Gastroesophageal sphincter (tissue), 4 donors: Measurements from ENCODE around the gene CACNA1C. TPM values are rescaled to one million over a fixed set of nuclear protein-coding genes. Genes with fewer than 3 reads are reported as not detected.
A peak's percentile ranks its signal among the peaks of the same experiment; 100 is the strongest.

ENCODE experiments used
- ATAC-seq: fragments of 150-250 bp; one replicate; pipeline ENCODE4 v1.9.1; 2016; ENCODE audit warnings: mild to moderate bottlenecking, moderate library complexity
- H3K27ac ChIP-seq, 4 donors: fragments of 200-600 bp; sonication (generic) in 3 of 4; 1 replicate in 3 of 4; 2 replicates in 1 of 4; pipeline ENCODE4 v1.5.1; 2016 to 2019
- H3K27me3 ChIP-seq: fragments of 200-600 bp; sonication (generic); one replicate; pipeline ENCODE4 v1.5.1; 2019
- H3K36me3 ChIP-seq, 2 donors: fragments of 200-600 bp; sonication (generic); one replicate each; pipeline ENCODE4 v1.5.1; 2019; ENCODE audit warnings: control low read depth in 1 of 2
- H3K4me1 ChIP-seq, 3 donors: fragments of 200-600 bp; sonication (generic); 1 replicate in 2 of 3; 2 replicates in 1 of 3; pipeline ENCODE4 v1.5.1; 2016 to 2019; ENCODE audit warnings: control low read depth in 2 of 3
- H3K4me3 ChIP-seq, 2 donors: fragments of 200-600 bp; sonication (generic); one replicate each; pipeline ENCODE4 v1.5.1; 2019; ENCODE audit warnings: mild to moderate bottlenecking in 1 of 2, moderate library complexity in 1 of 2
- H3K9me3 ChIP-seq, 3 donors: fragments of 200-600 bp; sonication (generic); one replicate each; pipeline ENCODE4 v1.5.1; 2017 to 2019; ENCODE audit warnings: control low read depth in 2 of 3
- CTCF ChIP-seq, 4 experiments: fragments of 200-600 bp in 2 of 4; fragments of 450-650 bp in 2 of 4; sonication (generic) in 1 of 4; IDR thresholded peaks; one replicate each; pipeline ENCODE4 v1.5.1; 2017 to 2019; ENCODE audit warnings: antibody characterized with exemption in 4 of 4, mild to moderate bottlenecking in 2 of 4, moderate library complexity in 2 of 4
- EP300 ChIP-seq: sonication (generic); formaldehyde crosslinking; IDR thresholded peaks from one replicate; pipeline ENCODE4 v1.6.1; 2017; ENCODE audit warnings: antibody characterized with exemption, mild to moderate bottlenecking
- POLR2A ChIP-seq, 2 donors: fragments of 450-650 bp; IDR thresholded peaks; one replicate each; pipeline ENCODE4 v1.6.1; 2017; ENCODE audit warnings: antibody characterized with exemption in 2 of 2, mild to moderate bottlenecking in 2 of 2, moderate library complexity in 1 of 2
- POLR2AphosphoS5 ChIP-seq: sonication (generic); formaldehyde crosslinking; IDR thresholded peaks from one replicate; pipeline ENCODE4 v1.6.1; 2017; ENCODE audit warnings: antibody characterized with exemption
- WGBS, 2 donors: methylation state at CpG; one replicate each; pipeline ENCODE4 v1.1.5; 2018; ENCODE audit warnings: low coverage in 1 of 2; 5-methylcytosine and 5-hydroxymethylcytosine counted together
- total RNA-seq, 4 donors: library from RNA; depleted of rRNA; stranded (reverse); fragments of >200 nt; gene quantifications; one replicate each; pipeline ENCODE4 v1.1.0, GENCODE V29; 2016

Gene CACNA1C
- total RNA-seq, 4 donors from 2014 or later, result 22.9 to 96.2 (median 41.4) TPM

DNA sequence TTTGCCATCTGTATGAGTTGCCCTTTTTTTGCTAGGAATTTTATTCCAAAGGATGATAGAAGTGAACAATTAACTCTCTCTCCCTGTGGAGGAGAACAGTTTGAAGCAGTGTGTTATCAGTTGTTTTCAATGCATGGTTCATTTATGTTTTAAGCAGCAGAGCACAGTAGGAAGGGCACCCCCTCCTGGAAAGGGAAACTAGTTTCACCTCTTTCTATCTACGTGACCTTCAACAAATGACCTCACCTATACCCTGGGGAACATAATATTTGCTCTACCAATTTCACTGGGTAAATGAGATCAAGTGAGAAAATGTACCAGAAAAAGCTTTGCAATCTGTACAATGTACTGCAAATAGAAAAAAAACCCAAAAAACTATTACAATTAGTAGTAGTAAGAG, 43.2 kb upstream of the CACNA1C start:
- no peaks in the 10 kb centered on the region for H3K9me3 ChIP-seq
- peak overlapping the region in 3 of 4 donors; percentile 28 to 54 (median 51) for H3K27ac ChIP-seq
- no peak for ATAC-seq
- peaks cover 5 to 45% (median 7%) of the 10 kb centered on the region in 3 donors for H3K4me1 ChIP-seq
- no peak overlapping the region for H3K4me3 ChIP-seq
- H3K27me3 ChIP-seq, result no peaks in the 10 kb centered on the region
- TF ChIP-seq POLR2AphosphoS5, result no peak
- TF ChIP-seq EP300, result no peak
- no peak for TF ChIP-seq POLR2A (IDR thresholded peaks at IDR 0.05)
- TF ChIP-seq CTCF (IDR thresholded peaks at IDR 0.05), result no peak
- H3K36me3 ChIP-seq, result no peaks in the 10 kb centered on the region
- WGBS, 2 donors, result 44 to 65% methylated on average over 1 of the region's 1 CpG

DNA sequence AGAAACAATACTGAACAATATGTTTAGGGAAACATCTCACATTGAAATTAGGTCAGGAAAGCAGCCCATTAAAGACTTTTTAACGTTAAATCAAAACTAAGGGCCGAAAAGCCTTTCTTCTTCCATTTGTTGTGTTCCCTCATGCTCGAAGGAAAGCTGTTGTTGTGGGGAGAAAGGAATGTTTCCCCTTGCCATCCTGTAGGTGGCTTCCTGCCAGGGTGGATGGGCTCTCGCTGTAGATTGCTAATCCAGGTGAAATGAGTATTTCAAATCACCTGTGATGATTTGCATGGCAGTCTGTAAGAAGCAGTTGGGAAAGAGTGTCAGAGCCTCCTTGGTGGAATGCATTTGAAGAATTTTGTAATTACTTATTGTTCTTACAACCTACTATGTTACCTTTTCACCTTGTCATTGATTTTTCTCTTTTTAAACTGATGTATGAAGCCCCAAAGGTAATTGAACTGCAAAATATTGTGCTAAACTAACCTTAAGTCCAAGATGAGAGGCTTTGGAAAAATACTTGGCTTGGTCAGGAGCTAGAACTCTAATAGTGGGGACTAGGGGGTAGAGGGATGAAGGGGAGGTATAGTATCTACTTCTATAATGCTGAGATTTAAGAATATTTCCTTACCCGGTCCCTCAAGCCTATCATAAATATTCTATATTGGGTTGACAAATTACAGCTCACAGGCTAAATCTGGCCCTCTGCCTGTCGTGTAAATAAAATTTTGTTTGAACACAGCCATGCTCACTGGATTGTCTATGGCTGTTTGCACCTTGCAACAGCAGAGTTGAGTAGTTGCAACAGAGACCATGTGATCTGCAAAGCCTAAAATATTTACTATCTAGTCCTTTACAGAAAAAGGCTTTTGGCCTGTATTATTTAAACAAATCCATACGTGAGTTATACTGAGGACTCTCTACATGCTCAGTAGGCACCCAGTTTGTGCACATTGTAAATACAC, 40.9 kb upstream of the CACNA1C start:
- Histone ChIP-seq H3K27ac (peak overlapping the region in 3 of 4 donors; percentile 6 to 35 (median 13)), H3K27me3 (no peaks in the 10 kb centered on the region), H3K4me3 (no peak overlapping the region), H3K9me3 (no peaks in the 10 kb centered on the region), H3K36me3 (no peaks in the 10 kb centered on the region), H3K4me1 (peaks cover 5 to 42% (median 7%) of the 10 kb centered on the region in 3 donors)
- WGBS, 2 donors, result 65 to 67% methylated on average over 7 of the region's 7 CpGs
- ATAC-seq, result no peak
- no peak for TF ChIP-seq POLR2AphosphoS5
- no peak for TF ChIP-seq CTCF (IDR thresholded peaks at IDR 0.05)
- no peak for TF ChIP-seq EP300
- no peak for TF ChIP-seq POLR2A (IDR thresholded peaks at IDR 0.05)

DNA sequence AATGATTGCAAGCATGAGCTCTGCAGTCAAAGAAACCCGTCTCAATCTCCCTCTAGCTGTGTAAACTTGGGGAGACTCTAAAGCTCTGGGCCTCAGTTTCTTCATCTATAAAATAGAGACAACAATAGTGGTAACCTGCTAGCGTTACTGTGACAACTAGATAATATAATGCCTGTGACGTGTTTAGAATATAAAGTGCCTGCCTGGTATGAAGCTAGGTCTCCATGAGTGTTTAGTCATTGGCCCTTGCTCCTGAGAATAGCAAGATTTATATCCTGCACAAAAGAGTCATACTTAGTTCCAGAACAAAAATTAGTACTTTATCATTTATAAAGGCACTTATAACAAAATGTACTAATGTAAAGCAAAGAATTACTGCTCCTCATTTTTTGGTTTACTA, 39.7 kb upstream of the CACNA1C start:
- peak overlapping the region in 3 of 4 donors; percentile 35 to 76 (median 51) for H3K27ac ChIP-seq
- no peaks in the 10 kb centered on the region for H3K36me3 ChIP-seq
- H3K4me1 ChIP-seq, result peaks cover 5 to 42% (median 7%) of the 10 kb centered on the region in 3 donors
- H3K9me3 ChIP-seq, result no peaks in the 10 kb centered on the region
- TF ChIP-seq EP300 (no peak), POLR2A (IDR thresholded peaks at IDR 0.05) (no peak), POLR2AphosphoS5 (no peak)
- no peak overlapping the region for H3K4me3 ChIP-seq
- WGBS, 2 donors, result 53% methylated on average over 3 of the region's 3 CpGs
- no peak for ATAC-seq
- no peaks in the 10 kb centered on the region for H3K27me3 ChIP-seq

DNA sequence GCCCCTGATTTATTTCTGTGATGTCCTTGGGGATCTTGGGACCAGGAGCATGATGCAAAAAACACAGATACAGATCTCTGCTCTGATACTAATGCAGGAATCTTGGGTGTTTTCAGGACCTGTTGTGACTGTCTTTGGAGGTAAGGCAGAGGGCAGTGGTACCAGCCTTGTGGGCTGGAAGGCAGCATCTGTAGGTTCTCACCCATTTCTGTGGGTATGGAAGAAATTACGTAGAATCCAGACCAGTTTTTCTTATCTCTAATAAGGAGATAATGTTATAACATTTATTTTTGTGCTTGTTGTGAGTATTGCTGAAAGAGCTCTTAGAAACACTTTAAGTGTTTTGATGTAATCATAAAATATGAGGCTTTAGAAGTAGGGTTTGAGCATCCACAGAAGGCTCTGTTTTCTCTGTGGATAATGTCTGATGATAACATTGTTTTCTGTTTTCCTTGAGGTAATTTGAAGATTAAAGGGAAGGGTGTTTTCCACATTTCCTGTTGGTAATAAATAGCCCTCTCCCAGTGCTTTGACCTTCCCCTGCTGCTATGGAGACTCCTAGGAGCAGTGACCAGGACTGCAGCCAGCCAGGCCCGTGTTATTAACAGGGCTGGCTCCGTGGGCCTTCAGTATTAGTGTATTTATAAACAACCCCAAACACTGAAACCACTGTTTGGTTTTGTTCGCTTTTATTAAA, 39.1 kb upstream of the CACNA1C start:
- ATAC-seq, result peak; percentile 73
- TF ChIP-seq CTCF (IDR thresholded peaks at IDR 0.05) (peak in 2 of 4 experiments; percentile 6 to 19), POLR2A (IDR thresholded peaks at IDR 0.05) (no peak)
- H3K27me3 ChIP-seq, result no peaks in the 10 kb centered on the region
- peaks cover 5 to 39% (median 7%) of the 10 kb centered on the region in 3 donors for H3K4me1 ChIP-seq
- H3K27ac ChIP-seq, result peak overlapping the region; percentile 35 to 76 (median 46)
- no peak overlapping the region for H3K4me3 ChIP-seq
- WGBS, 2 donors, result 0 to 13% methylated on average over 2 to 4 of the region's 4 CpGs
- H3K36me3 ChIP-seq, result no peaks in the 10 kb centered on the region
- H3K9me3 ChIP-seq, result no peaks in the 10 kb centered on the region

DNA sequence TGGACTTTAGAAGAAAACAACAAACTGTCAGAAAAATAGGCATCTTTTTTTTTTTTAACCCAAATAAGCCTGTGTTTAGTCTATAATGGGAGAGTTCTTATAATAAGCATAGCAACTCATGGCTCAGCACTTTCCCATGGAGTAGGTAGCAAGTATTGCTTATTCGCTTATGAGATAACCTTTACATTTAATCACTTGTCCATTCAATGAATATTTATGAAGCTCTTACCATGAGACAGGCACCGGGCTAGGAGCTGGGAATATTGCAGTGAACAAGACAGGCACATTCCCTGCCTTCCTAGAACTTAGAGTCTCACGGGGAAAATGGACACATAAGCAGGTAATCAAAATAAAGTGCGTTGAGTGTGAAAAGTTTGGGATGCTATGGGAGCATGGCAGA, 38.6 kb upstream of the CACNA1C start:
- no peak for ATAC-seq
- WGBS, 2 donors, result 48 to 84% methylated on average over 4 of the region's 4 CpGs
- Histone ChIP-seq H3K4me3 (no peak overlapping the region), H3K36me3 (no peaks in the 10 kb centered on the region), H3K9me3 (no peaks in the 10 kb centered on the region), H3K4me1 (peaks cover 5 to 33% (median 7%) of the 10 kb centered on the region in 3 donors), H3K27ac (peak overlapping the region in 3 of 4 donors; percentile 35 to 51 (median 40)), H3K27me3 (no peaks in the 10 kb centered on the region)
- no peak for TF ChIP-seq EP300
- TF ChIP-seq CTCF (IDR thresholded peaks at IDR 0.05), result no peak
- no peak for TF ChIP-seq POLR2A (IDR thresholded peaks at IDR 0.05)
- no peak for TF ChIP-seq POLR2AphosphoS5
